HEK293T (cell line): ENCODE results near the gene PIGZ.

Experiments
- FOXM1 ChIP-seq: fragments of 450-650 bp; IDR thresholded peaks from 2 replicates; pipeline ENCODE4 v1.6.1; 2017; ENCODE audit warnings: mild to moderate bottlenecking, borderline replicate concordance
- HDGF ChIP-seq: fragments of 450-650 bp; IDR thresholded peaks from 2 replicates; pipeline ENCODE4 v1.6.1; 2017; ENCODE audit warnings: antibody characterized with exemption, borderline replicate concordance
- LEF1 ChIP-seq: fragments of 450-650 bp; IDR thresholded peaks from 2 replicates; pipeline ENCODE4 v1.6.1; 2017; ENCODE audit warnings: mild to moderate bottlenecking, borderline replicate concordance
- SUZ12 ChIP-seq: fragments of 450-650 bp; IDR thresholded peaks from 2 replicates; pipeline ENCODE4 v1.6.1; 2016; ENCODE audit warnings: mild to moderate bottlenecking
- ZNF384 ChIP-seq: fragments of 450-650 bp; IDR thresholded peaks from 2 replicates; pipeline ENCODE4 v1.6.1; 2016

DNA sequence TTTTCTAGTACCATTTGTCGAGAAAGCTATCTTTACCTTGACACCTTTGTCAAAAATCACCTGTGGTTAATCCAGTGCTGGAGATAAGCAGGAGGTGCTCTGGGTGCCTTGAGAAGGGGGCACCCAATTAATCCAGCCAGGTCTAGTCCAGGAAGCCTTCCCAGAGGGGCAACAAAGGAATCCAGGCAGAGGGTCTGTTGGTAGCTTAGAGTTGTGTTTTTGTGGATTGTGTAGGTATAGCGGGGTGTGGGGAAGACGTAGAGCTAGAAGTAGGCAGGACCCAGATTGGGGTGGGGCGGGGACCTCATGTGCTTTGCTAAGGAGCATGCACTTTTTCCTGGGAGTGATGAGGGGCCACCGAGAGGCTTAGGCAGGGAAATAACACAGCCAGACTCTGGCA lies 6.0 kb upstream of the PIGZ start:
- TF ChIP-seq ZNF384 (no peak), LEF1 (no peak), HDGF (no peak), FOXM1 (no peak), SUZ12 (no peak)
